SK-N-SH treated with all-trans-retinoic acid at 6 μM for 48 hours (cell line): Measurements from ENCODE around the gene TMEM125.

Experiments used
- ATAC-seq: fragments of 200-7000 bp; cut with Tn5 transposase; 3 replicates; pipeline ENCODE4 v1.9.1; 2020; ENCODE audit warnings: mild to moderate bottlenecking, moderate library complexity
- ARNTL ChIP-seq: fragments of 450-650 bp; formaldehyde crosslinking; IDR thresholded peaks from 2 replicates; pipeline ENCODE4 v1.5.0; 2020; ENCODE audit warnings: low read depth, mild to moderate bottlenecking, moderate library complexity, borderline replicate concordance
- BACH2 ChIP-seq: fragments of 250-450 bp; sonication (Bioruptor Pico); IDR thresholded peaks from 2 replicates; pipeline ENCODE4 v1.9.0; 2021; ENCODE audit warnings: mild to moderate bottlenecking, borderline replicate concordance
- CSDC2 ChIP-seq: fragments of 250-450 bp; sonication (Bioruptor Pico); IDR thresholded peaks from 2 replicates; pipeline ENCODE4 v1.5.0; 2020; ENCODE audit warnings: mild to moderate bottlenecking, moderate library complexity
- ESRRG ChIP-seq: fragments of 250-450 bp; sonication (Bioruptor Pico); IDR thresholded peaks from 2 replicates; pipeline ENCODE4 v1.6.1; 2021; ENCODE audit warnings: mild to moderate bottlenecking
- GLIS3 ChIP-seq: fragments of 250-450 bp; sonication (Bioruptor Pico); IDR thresholded peaks from 2 replicates; pipeline ENCODE4 v1.5.0; 2020; ENCODE audit warnings: mild to moderate bottlenecking, moderate library complexity
- ISL1 ChIP-seq: fragments of 250-450 bp; sonication (Bioruptor Pico); IDR thresholded peaks from 2 replicates; pipeline ENCODE4 v2.1.2; 2022; ENCODE audit warnings: mild to moderate bottlenecking, moderate library complexity
- OSR1 ChIP-seq: fragments of 250-450 bp; sonication (Bioruptor Pico); IDR thresholded peaks from 2 replicates; pipeline ENCODE4 v1.8.0; 2022; ENCODE audit warnings: moderate library complexity, mild to moderate bottlenecking, inconsistent platforms
- PPARA ChIP-seq: fragments of 250-450 bp; sonication (Bioruptor Pico); IDR thresholded peaks from 2 replicates; pipeline ENCODE4 v1.5.0; 2020; ENCODE audit warnings: mild to moderate bottlenecking, borderline replicate concordance
- RARB ChIP-seq: fragments of 250-450 bp; sonication (Bioruptor Pico); IDR thresholded peaks from 2 replicates; pipeline ENCODE4 v1.8.0; 2021; ENCODE audit warnings: mild to moderate bottlenecking, moderate library complexity
- TCF4 ChIP-seq: fragments of 250-450 bp; sonication (Bioruptor Pico); IDR thresholded peaks from 2 replicates; pipeline ENCODE4 v1.8.0; 2021; ENCODE audit warnings: mild to moderate bottlenecking, moderate library complexity, borderline replicate concordance
- ZFP3 ChIP-seq: fragments of 250-450 bp; sonication (Bioruptor Pico); IDR thresholded peaks from 2 replicates; pipeline ENCODE4 v1.5.0; 2020; ENCODE audit warnings: mild to moderate bottlenecking, moderate library complexity
- ZFP30 ChIP-seq: fragments of 450-650 bp; formaldehyde crosslinking; IDR thresholded peaks from 2 replicates; pipeline ENCODE4 v1.5.0; 2022; ENCODE audit warnings: mild to moderate bottlenecking, moderate library complexity
- ZNF565 ChIP-seq: fragments of 450-650 bp; formaldehyde crosslinking; conservative IDR thresholded peaks from 2 replicates; pipeline ENCODE4 v1.5.0; 2020; ENCODE audit warnings: low read depth, mild to moderate bottlenecking, moderate library complexity
- ZNF70 ChIP-seq: fragments of 450-650 bp; formaldehyde crosslinking; IDR thresholded peaks from 2 replicates; pipeline ENCODE4 v1.5.0; 2020; ENCODE audit warnings: mild to moderate bottlenecking, moderate library complexity
- ZNF8 ChIP-seq: fragments of 450-650 bp; formaldehyde crosslinking; IDR thresholded peaks from 2 replicates; pipeline ENCODE4 v1.5.0; 2020; ENCODE audit warnings: mild to moderate bottlenecking, moderate library complexity
- TF ChIP-seq, protein P1 (sequence below): fragments of 250-450 bp; sonication (Bioruptor Pico); IDR thresholded peaks from 2 replicates; pipeline ENCODE4 v1.5.1; 2020; ENCODE audit warnings: low read depth, mild to moderate bottlenecking, moderate library complexity
- TF ChIP-seq, protein P2 (sequence below): fragments of 250-450 bp; sonication (Bioruptor Pico); IDR thresholded peaks from 2 replicates; pipeline ENCODE4 v1.8.0; 2021; ENCODE audit warnings: low read depth, mild to moderate bottlenecking, moderate library complexity, borderline replicate concordance
- TF ChIP-seq, protein P3 (sequence below): fragments of 250-450 bp; sonication (Bioruptor Pico); IDR thresholded peaks from 2 replicates; pipeline ENCODE4 v1.5.0; 2020; ENCODE audit warnings: mild to moderate bottlenecking, moderate library complexity
- TF ChIP-seq, protein P4 (sequence below): fragments of 250-450 bp; sonication (Bioruptor Pico); IDR thresholded peaks from 2 replicates; pipeline ENCODE4 v1.5.1; 2021; ENCODE audit warnings: mild to moderate bottlenecking, moderate library complexity
- TF ChIP-seq, protein P5 (sequence below): fragments of 250-450 bp; sonication (Bioruptor Pico); IDR thresholded peaks from 2 replicates; pipeline ENCODE4 v1.8.0; 2020; ENCODE audit warnings: mild to moderate bottlenecking, moderate library complexity, borderline replicate concordance

Gene TMEM125

DNA sequence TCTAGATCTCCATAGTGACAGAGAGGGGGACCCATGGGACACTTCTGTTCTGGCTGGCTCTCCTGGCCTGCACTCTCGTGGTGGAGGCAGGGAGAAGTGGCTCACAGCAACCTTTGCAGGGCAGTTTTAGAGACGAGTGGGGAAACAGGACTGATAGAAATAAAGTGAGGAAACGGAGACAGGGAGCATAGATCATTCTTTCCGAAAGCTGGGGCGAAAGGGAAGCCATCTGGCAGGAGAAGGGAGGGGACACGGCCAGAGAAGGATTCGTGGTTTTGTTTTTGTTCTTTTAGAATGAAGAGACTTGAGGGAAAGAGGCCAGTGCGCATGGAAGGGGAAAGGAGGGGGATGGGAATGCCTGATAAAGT is 34.5 kb downstream of the TMEM125 start:
- no peak for TF ChIP-seq OSR1 (CRISPR knock-in tag)
- no peak for TF ChIP-seq ZNF70 (CRISPR knock-in tag)
- TF ChIP-seq, protein P1, sequence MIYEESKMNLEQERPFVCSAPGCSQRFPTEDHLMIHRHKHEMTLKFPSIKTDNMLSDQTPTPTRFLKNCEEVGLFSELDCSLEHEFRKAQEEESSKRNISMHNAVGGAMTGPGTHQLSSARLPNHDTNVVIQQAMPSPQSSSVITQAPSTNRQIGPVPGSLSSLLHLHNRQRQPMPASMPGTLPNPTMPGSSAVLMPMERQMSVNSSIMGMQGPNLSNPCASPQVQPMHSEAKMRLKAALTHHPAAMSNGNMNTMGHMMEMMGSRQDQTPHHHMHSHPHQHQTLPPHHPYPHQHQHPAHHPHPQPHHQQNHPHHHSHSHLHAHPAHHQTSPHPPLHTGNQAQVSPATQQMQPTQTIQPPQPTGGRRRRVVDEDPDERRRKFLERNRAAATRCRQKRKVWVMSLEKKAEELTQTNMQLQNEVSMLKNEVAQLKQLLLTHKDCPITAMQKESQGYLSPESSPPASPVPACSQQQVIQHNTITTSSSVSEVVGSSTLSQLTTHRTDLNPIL (CRISPR knock-in tag): no peak
- TF ChIP-seq, protein P2, sequence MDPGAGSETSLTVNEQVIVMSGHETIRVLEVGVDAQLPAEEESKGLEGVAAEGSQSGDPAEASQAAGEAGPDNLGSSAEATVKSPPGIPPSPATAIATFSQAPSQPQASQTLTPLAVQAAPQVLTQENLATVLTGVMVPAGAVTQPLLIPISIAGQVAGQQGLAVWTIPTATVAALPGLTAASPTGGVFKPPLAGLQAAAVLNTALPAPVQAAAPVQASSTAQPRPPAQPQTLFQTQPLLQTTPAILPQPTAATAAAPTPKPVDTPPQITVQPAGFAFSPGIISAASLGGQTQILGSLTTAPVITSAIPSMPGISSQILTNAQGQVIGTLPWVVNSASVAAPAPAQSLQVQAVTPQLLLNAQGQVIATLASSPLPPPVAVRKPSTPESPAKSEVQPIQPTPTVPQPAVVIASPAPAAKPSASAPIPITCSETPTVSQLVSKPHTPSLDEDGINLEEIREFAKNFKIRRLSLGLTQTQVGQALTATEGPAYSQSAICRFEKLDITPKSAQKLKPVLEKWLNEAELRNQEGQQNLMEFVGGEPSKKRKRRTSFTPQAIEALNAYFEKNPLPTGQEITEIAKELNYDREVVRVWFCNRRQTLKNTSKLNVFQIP (CRISPR knock-in tag): no peak
- no peak for TF ChIP-seq ARNTL
- no peak for TF ChIP-seq ZNF8 (CRISPR knock-in tag)
- TF ChIP-seq, protein P3, sequence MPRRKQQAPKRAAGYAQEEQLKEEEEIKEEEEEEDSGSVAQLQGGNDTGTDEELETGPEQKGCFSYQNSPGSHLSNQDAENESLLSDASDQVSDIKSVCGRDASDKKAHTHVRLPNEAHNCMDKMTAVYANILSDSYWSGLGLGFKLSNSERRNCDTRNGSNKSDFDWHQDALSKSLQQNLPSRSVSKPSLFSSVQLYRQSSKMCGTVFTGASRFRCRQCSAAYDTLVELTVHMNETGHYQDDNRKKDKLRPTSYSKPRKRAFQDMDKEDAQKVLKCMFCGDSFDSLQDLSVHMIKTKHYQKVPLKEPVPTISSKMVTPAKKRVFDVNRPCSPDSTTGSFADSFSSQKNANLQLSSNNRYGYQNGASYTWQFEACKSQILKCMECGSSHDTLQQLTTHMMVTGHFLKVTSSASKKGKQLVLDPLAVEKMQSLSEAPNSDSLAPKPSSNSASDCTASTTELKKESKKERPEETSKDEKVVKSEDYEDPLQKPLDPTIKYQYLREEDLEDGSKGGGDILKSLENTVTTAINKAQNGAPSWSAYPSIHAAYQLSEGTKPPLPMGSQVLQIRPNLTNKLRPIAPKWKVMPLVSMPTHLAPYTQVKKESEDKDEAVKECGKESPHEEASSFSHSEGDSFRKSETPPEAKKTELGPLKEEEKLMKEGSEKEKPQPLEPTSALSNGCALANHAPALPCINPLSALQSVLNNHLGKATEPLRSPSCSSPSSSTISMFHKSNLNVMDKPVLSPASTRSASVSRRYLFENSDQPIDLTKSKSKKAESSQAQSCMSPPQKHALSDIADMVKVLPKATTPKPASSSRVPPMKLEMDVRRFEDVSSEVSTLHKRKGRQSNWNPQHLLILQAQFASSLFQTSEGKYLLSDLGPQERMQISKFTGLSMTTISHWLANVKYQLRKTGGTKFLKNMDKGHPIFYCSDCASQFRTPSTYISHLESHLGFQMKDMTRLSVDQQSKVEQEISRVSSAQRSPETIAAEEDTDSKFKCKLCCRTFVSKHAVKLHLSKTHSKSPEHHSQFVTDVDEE (CRISPR knock-in tag): no peak
- no peak for TF ChIP-seq RARB (CRISPR knock-in tag)
- TF ChIP-seq TCF4 (CRISPR knock-in tag): no peak
- no peak for TF ChIP-seq ISL1
- no peak for TF ChIP-seq ZFP3 (CRISPR knock-in tag)
- no peak for TF ChIP-seq BACH2 (CRISPR knock-in tag)
- TF ChIP-seq, protein P4, sequence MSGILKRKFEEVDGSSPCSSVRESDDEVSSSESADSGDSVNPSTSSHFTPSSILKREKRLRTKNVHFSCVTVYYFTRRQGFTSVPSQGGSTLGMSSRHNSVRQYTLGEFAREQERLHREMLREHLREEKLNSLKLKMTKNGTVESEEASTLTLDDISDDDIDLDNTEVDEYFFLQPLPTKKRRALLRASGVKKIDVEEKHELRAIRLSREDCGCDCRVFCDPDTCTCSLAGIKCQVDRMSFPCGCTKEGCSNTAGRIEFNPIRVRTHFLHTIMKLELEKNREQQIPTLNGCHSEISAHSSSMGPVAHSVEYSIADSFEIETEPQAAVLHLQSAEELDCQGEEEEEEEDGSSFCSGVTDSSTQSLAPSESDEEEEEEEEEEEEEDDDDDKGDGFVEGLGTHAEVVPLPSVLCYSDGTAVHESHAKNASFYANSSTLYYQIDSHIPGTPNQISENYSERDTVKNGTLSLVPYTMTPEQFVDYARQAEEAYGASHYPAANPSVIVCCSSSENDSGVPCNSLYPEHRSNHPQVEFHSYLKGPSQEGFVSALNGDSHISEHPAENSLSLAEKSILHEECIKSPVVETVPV (CRISPR knock-in tag): no peak
- TF ChIP-seq ESRRG (CRISPR knock-in tag): no peak
- no peak for TF ChIP-seq ZFP30 (CRISPR knock-in tag)
- no peak for TF ChIP-seq PPARA
- no peak for ATAC-seq

DNA sequence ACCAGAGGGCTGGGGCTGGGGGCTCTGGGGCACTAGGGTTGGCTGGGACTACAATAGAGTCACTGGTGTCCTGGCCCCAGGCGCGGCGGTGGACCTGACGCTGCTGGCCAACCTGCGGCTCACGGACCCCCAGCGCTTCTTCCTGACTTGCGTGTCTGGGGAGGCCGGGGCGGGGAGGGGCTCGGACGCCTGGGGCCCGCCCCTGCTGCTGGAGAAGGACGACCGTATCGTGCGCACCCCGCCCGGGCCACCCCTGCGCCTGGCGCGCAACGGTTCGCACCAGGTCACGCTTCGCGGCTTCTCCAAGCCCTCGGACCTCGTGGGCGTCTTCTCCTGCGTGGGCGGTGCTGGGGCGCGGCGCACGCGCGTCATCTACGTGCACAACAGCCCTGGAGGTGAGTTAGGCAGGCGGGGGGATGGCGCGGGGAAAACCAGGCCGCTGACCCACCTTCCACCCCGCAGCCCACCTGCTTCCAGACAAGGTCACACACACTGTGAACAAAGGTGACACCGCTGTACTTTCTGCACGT is 35.1 kb downstream of the TMEM125 start:
- no peak for ATAC-seq
- TF ChIP-seq PPARA (no peak), ARNTL (no peak), CSDC2 (CRISPR knock-in tag) (no peak), ZNF565 (CRISPR knock-in tag) (no peak), ZNF8 (CRISPR knock-in tag) (no peak), ZFP30 (CRISPR knock-in tag) (no peak), RARB (CRISPR knock-in tag) (no peak), ZFP3 (CRISPR knock-in tag) (no peak), TCF4 (CRISPR knock-in tag) (no peak), ZNF70 (CRISPR knock-in tag) (no peak), GLIS3 (CRISPR knock-in tag) (no peak)
- TF ChIP-seq, protein P5, sequence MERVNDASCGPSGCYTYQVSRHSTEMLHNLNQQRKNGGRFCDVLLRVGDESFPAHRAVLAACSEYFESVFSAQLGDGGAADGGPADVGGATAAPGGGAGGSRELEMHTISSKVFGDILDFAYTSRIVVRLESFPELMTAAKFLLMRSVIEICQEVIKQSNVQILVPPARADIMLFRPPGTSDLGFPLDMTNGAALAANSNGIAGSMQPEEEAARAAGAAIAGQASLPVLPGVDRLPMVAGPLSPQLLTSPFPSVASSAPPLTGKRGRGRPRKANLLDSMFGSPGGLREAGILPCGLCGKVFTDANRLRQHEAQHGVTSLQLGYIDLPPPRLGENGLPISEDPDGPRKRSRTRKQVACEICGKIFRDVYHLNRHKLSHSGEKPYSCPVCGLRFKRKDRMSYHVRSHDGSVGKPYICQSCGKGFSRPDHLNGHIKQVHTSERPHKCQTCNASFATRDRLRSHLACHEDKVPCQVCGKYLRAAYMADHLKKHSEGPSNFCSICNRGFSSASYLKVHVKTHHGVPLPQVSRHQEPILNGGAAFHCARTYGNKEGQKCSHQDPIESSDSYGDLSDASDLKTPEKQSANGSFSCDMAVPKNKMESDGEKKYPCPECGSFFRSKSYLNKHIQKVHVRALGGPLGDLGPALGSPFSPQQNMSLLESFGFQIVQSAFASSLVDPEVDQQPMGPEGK: no peak
- TF ChIP-seq, protein P2 (CRISPR knock-in tag): no peak
- TF ChIP-seq, protein P1 (CRISPR knock-in tag): no peak
- TF ChIP-seq, protein P4 (CRISPR knock-in tag): no peak
- TF ChIP-seq, protein P3 (CRISPR knock-in tag): no peak
